HCT116 (cell line): ENCODE measurements around the gene SLC38A9.

ENCODE experiments used
- CEBPB ChIP-seq: IDR thresholded peaks from 2 replicates; pipeline ENCODE4 v1.6.1; 2012; ENCODE audit warnings: low read depth
- CTCF ChIP-seq, 3 experiments: fragments of 200-600 bp in 1 of 3; sonication (generic) in 1 of 3; IDR thresholded peaks in 2 of 3; conservative IDR thresholded peaks in 1 of 3; 2 replicates each; pipeline ENCODE4 v1.5.1; 2012 to 2017; ENCODE audit warnings: low read depth in 2 of 3, low read length in 2 of 3, antibody characterized with exemption in 1 of 3, borderline replicate concordance in 1 of 3, control low read depth in 1 of 3, mild to moderate bottlenecking in 1 of 3, mixed read lengths in 1 of 3, mixed run types in 1 of 3, moderate library complexity in 1 of 3; ENCODE audit not compliant: insufficient read depth in 1 of 3
- EZH2 ChIP-seq: fragments of 200-600 bp; sonication (generic); IDR thresholded peaks from 2 replicates; pipeline ENCODE4 v1.6.1; 2017; ENCODE audit warnings: antibody characterized with exemption, mixed run types
- FOSL1 ChIP-seq: IDR thresholded peaks from 2 replicates; pipeline ENCODE4 v1.6.1; 2012; ENCODE audit warnings: low read depth
- JUND ChIP-seq: IDR thresholded peaks from 2 replicates; pipeline ENCODE4 v1.6.1; 2012
- MAX ChIP-seq: IDR thresholded peaks from 2 replicates; pipeline ENCODE4 v1.6.1; 2012
- POLR2A ChIP-seq: IDR thresholded peaks from 2 replicates; pipeline ENCODE4 v1.7.0; 2011; ENCODE audit warnings: borderline replicate concordance; ENCODE audit not compliant: insufficient read depth, insufficient read length; ENCODE audit errors: extremely low read depth
- POLR2AphosphoS5 ChIP-seq: IDR thresholded peaks from 2 replicates; pipeline ENCODE4 v1.6.1; 2011; ENCODE audit warnings: mild to moderate bottlenecking, low read depth, low read length, moderate library complexity
- TCF7L2 ChIP-seq: IDR thresholded peaks from 2 replicates; pipeline ENCODE4 v1.7.0; 2011; ENCODE audit warnings: borderline replicate concordance, inconsistent platforms; ENCODE audit not compliant: insufficient read depth, insufficient read length; ENCODE audit errors: extremely low read depth
- YY1 ChIP-seq: IDR thresholded peaks from 2 replicates; pipeline ENCODE4 v1.6.1; 2011; ENCODE audit warnings: low read length, low read depth, moderate library complexity, mild to moderate bottlenecking; ENCODE audit not compliant: insufficient replicate concordance; ENCODE audit errors: extremely low read depth
- ZBTB33 ChIP-seq: IDR thresholded peaks from 2 replicates; pipeline ENCODE4 v1.6.1; 2011; ENCODE audit warnings: mild to moderate bottlenecking, low read length, moderate library complexity; ENCODE audit not compliant: insufficient replicate concordance; ENCODE audit errors: extremely low read depth
- ZNF274 ChIP-seq: fragments of 200-500 bp; sonication (Bioruptor generic); IDR thresholded peaks from 2 replicates; pipeline ENCODE4 v1.6.1; 2014; ENCODE audit warnings: mild to moderate bottlenecking, low read depth, low read length, inconsistent platforms

- TF ChIP-seq CEBPB, result no peak
- TF ChIP-seq EZH2, result no peak
- TF ChIP-seq CTCF (IDR thresholded peaks at IDR 0.05 in 2 of 3, conservative IDR thresholded peaks at IDR 0.05 in 1 of 3; ENCODE audit: borderline replicate concordance in 1 of 3, insufficient read depth in 1 of 3, low read depth in 2 of 3, low read length in 2 of 3), result no peak
- no peak for TF ChIP-seq ZBTB33
- TF ChIP-seq POLR2AphosphoS5, result no peak
- no peak for TF ChIP-seq MAX
- TF ChIP-seq POLR2A, result no peak
- TF ChIP-seq ZNF274, result no peak
- no peak for TF ChIP-seq TCF7L2
- no peak for TF ChIP-seq JUND
- no peak for TF ChIP-seq YY1
- no peak for TF ChIP-seq FOSL1
Observed at GRCh38 chr5:55724281-55724680, 12.2 kb upstream of the SLC38A9 start.
